Globus pallidus (tissue), 1 donor: Measurements from ENCODE around the gene ADGRG1.

Experiments used
- DNase-seq: peaks from one replicate; pipeline ENCODE4 v3.0.0-alpha.2; 2015; ENCODE audit warnings: low spot score

ADGRG1 gene

GRCh38 chr16:57635266-57636097 is 7.1 kb downstream of the ADGRG1 start:
- no peak for DNase-seq

DNA sequence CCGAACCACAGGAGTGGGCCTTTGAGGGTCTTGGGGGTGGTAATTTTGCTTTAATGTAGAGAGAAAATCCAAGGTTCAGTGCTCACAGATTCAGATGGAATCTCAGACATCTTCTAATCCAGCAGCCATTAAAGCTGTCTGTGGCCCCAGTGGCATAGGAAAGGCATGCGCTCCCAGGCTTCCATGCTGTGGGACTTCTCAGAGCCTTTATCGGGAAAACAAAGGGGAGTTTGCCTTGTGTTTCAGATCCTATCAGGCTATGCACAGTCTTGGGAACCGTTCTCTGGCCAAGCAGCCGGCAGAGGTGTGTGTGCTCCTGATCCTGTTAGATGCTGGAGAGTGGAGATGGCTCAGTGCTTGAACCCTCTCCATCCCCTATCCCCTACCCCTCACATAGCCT is 7.8 kb downstream of the ADGRG1 start:
- no peak for DNase-seq

- no peak for DNase-seq
These were observed 8.6 kb downstream of the ADGRG1 start for GRCh38 chr16:57637020-57637419.

DNA sequence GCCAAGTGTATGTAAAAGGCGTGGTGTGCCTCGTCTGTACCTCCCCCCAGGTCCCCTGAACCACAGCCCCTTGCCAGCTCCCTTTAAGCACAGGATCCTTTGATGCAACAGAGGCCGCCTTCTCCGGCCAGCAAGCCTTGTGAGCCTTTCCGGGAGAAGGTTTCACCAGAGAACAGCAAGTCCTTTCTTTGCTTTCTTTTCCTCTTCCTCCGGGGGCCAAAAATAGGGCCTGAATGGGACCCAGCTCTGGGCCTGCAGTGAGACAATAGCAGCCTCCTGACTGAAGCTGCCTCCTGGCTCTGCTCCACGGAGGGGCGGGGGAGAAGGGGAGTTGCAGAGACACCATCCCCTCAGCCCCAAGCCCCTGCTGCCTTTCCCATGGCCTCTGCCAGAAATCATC is 9.0 kb downstream of the ADGRG1 start:
- DNase-seq = peak; percentile 90

DNA sequence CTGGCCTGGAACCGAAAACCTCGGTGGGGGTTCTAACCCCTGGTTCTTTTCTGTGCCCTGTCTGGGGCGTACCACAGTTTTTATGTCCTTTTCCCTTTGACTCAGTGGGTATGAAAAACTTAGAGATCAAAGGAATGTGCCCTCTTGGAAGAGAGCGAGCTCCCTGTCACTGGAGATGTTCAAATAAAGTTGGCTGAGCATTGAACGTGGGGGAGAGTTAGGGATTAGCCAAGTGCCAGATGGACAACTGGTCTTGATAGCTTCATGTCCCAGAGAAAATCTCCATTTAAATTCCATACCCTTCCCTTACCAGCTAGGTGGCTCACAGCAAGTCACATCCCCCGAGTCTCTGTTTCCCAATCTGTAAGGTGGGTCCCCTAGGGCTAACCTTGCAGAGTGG is 9.5 kb downstream of the ADGRG1 start:
- no peak for DNase-seq

GRCh38 chr16:57638381-57638780 is 10.0 kb downstream of the ADGRG1 start:
- no peak for DNase-seq

- DNase-seq = peak; percentile 89
These were observed 10.9 kb downstream of the ADGRG1 start for GRCh38 chr16:57639172-57639887.

GRCh38 chr16:57640185-57640584 is 11.8 kb downstream of the ADGRG1 start:
- no peak for DNase-seq

DNA sequence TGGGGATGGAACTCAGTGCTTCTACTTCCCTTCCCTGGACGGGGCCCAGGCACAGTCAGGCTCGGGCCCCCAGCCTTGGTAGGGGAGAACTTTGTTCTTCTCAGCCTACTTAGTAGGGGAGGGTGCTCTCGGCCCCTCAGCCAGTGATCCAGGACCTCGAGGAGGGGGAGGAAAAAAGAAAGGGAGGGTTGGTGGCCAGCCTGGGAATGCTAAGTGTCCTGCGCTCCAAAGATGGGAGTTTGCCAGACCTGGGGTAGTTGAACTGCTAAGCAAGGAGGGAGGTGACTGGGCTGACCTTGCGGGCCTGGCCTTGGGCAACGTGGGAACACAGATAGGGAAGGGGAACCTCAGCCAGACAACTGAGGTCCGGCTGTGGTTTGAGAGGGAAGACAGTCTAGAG is 12.2 kb downstream of the ADGRG1 start:
- DNase-seq = no peak

DNA sequence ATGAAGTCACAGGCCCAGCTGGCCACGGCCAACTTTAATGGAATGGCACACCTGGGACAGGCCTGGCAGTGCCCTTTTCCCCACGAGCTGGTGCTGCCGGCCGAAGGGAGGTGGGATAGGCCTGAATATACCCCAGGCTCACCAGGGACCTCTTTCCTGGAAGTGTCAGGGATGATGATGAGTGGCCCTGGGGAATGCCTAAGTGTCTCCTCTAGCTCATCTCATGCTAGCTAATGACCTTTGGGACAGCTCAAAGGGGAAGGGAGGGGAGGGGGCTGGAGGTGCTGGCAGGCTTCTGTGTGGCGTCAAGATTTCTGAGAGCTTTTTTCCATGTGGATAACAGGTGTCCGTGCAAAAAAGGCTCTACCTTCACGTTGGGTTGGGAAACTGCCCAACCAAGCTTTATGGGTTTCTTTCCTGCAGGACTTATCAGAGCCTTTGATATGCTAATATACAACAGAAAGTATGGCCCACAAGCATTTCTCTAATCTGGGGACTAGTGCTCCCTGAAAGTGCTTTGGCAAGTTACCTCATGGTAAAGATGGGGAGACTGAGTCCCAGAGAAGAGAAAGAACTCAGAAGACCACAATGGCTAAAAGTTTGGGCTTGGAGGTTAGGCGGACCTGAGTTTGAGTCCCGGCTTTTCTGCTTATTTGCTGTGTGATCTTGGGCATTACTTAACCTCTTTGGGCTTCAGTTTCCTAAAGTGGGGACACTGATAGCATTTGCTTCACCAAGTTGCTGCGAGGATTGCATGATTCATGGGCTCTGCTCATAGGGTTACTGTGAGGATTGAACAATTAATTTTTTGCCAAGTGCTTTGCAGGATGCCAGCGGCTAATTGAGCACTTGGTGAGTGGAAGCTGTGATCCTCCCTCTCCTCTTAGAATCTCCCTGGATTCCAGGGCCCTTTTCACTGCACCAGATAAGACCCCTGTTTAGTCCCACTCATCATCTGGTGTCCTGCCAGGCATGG is 14.0 kb downstream of the ADGRG1 start:
- no peak for DNase-seq

GRCh38 chr16:57643147-57643874 is 14.9 kb downstream of the ADGRG1 start:
- no peak for DNase-seq

GRCh38 chr16:57643910-57644309 is 15.5 kb downstream of the ADGRG1 start:
- no peak for DNase-seq

- DNase-seq = no peak
These were observed 16.1 kb downstream of the ADGRG1 start for GRCh38 chr16:57644383-57645014.

DNA sequence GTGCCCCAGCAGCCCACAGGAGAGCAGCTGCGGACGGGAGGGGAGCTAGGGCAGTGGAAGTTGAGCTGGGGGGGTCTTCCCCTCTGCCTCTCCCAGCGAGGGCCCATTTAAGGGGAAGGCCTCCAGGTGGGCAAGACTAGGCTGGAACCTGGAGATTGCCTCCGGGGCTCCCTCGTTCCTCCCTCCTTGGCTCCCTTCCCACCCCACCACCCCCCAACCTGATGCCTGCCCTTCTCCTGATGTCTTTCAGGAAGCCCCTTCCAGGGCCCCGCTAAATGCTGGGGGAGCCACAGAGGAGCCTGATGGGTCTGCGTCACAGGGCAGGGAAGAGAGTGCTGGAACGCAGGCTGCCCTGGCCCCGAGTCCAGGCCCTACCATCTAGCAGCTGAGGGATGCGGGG is 16.7 kb downstream of the ADGRG1 start:
- DNase-seq = no peak

DNA sequence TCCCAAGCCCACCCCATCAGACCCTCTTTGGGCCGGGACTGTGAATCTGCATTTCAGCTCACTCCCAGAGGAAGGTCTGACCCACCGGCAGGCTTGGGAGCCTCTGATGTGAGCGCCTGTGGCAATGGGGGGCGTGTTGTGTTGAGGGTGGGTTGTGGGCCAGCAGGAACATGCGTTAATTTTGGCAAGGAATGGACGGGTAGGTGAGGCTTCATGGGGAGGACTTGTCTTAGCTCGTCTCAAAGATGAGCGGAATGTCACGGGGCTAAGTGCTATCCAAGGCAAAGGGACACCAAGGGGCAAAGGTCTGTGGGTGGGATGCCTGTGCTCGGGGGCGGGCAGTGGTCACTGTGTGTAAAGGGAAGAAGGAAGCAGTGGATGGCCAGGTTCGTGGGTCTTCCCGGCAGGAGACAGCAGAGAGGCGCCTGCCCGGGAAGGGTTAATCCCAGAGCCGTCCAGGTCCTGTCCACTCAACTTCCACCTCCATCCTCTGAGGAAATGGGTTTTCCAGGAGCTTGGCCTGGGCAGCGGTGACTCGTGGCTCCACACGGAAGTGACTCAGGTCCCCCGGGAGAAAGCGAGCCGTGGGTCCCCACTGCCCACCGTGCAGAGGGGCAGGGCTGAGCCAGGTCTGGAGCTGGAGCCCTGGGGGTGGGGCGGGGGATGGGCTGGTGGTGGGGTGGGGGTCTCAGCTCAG is 17.4 kb downstream of the ADGRG1 start:
- DNase-seq = no peak

GRCh38 chr16:57646388-57647039 is 18.1 kb downstream of the ADGRG1 start:
- DNase-seq = no peak

- no peak for DNase-seq
These were observed 18.9 kb downstream of the ADGRG1 start for GRCh38 chr16:57647136-57647875.

GRCh38 chr16:57648125-57648524 is 19.7 kb downstream of the ADGRG1 start:
- no peak for DNase-seq
